ENCODE results near the gene PUSL1. TPM values are rescaled to one million over a fixed set of nuclear protein-coding genes. Genes with fewer than 3 reads are reported as not detected.

The PUSL1 gene
- total RNA-seq, 1 experiment from 2014 or later, result 38.0 TPM

GRCh38 chr1:1312450-1313314 lies 4.3 kb downstream of the PUSL1 start:
- Histone ChIP-seq H3K56ac (ENCODE audit: insufficient read length, low read depth, low read length) (no peak overlapping the region), H2BK120ac (ENCODE audit: low read depth, low read length, poor library complexity, severe bottlenecking) (no peak overlapping the region), H2BK5ac (ENCODE audit: insufficient read length, low read length) (no peak overlapping the region), H3K9ac (ENCODE audit: extremely low read depth, insufficient read length, low read length) (no peak overlapping the region), H3K23ac (ENCODE audit: insufficient read length, low read depth, low read length) (no peak overlapping the region), H2BK15ac (ENCODE audit: low read depth, low read length) (no peak overlapping the region), H2AK5ac (ENCODE audit: insufficient read length, low read length) (no peak overlapping the region), H3K27ac (ENCODE audit: insufficient read length, low read depth, low read length) (no peak overlapping the region), H3K23me2 (ENCODE audit: insufficient read length, low read depth, low read length, poor library complexity, severe bottlenecking) (peaks cover 7% of the 10 kb centered on the region), H3T11ph (ENCODE audit: low read length) (no peak overlapping the region), H4K20me1 (ENCODE audit: control insufficient read depth, insufficient read depth, insufficient read length) (no peaks in the 10 kb centered on the region), H3K27me3 (ENCODE audit: insufficient read depth, low read length) (no peaks in the 10 kb centered on the region), H4K8ac (replicated peaks; ENCODE audit: insufficient read length, low read depth, low read length) (no peak overlapping the region), H4K91ac (ENCODE audit: insufficient read length, low read depth, low read length) (no peak overlapping the region), H3K4ac (ENCODE audit: low read depth, low read length) (no peak overlapping the region), H4K5ac (ENCODE audit: insufficient read length, low read depth, low read length) (no peak overlapping the region), H3K14ac (ENCODE audit: insufficient read depth, low read length) (no peak overlapping the region), H2BK12ac (ENCODE audit: insufficient read length, low read depth, low read length) (no peak overlapping the region), H3K79me2 (ENCODE audit: insufficient read depth, low read length) (no peaks in the 10 kb centered on the region), H3K4me2 (ENCODE audit: insufficient read depth, insufficient read length, low read length) (no peak overlapping the region), H3K18ac (ENCODE audit: insufficient read length, low read depth, low read length) (no peak overlapping the region), H3K9me3 (ENCODE audit: control insufficient read depth, low read depth, low read length) (no peaks in the 10 kb centered on the region), H2BK20ac (ENCODE audit: low read depth, low read length, poor library complexity, severe bottlenecking) (no peak overlapping the region), H3K79me1 (ENCODE audit: insufficient read depth, low read depth, low read length, poor library complexity, severe bottlenecking) (no peaks in the 10 kb centered on the region), H3K4me1 (ENCODE audit: insufficient read depth, low read length) (no peaks in the 10 kb centered on the region; the same call in 1 of the 2 replicates), H2AFZ (ENCODE audit: low read length) (no peak overlapping the region)
- no CpG with 5 or more reads among the region's 49 CpGs for WGBS (ENCODE audit: extremely low coverage, insufficient read length, low lambda C conversion rate)
- H3K27me3 Mint-ChIP-seq (ENCODE audit: low read depth), result no peaks in the 10 kb centered on the region
- DNase-seq, result no peak
- peaks cover 7 to 46% (median 46%) of the 10 kb centered on the region in 3 experiments for H3K36me3 Mint-ChIP-seq (ENCODE audit: insufficient read depth in 1 of 3, low read depth in 3 of 3)
- peaks cover 8 to 18% of the 10 kb centered on the region in 2 experiments for H3K4me1 Mint-ChIP-seq
- H3K27ac Mint-ChIP-seq, result no peak overlapping the region
- no peak for TF ChIP-seq CTCF (conservative IDR thresholded peaks at IDR 0.05)
- H3K4me3 Mint-ChIP-seq, result no peak overlapping the region
- H3K9me3 Mint-ChIP-seq, result no peaks in the 10 kb centered on the region

Measured in H9 (cell line).